T-helper 1 cell treated with Interleukin-12 subunit alpha and Interleukin-12 subunit beta and Interleukin-4 antibody, amounts not matched to agents 30 μg/mL and 1 μg/mL, for 36 hours (primary cell): ENCODE data around the gene FNBP1.
"Not testable (repeated sequence)": the region's sequence is repeated elsewhere in the genome, so short reads cannot be mapped to it uniquely, and the experiment has no call there.

Experiments used
- H3K27ac Mint-ChIP-seq: one replicate; pipeline ENCODE4 v1.8.0; 2021; ENCODE audit warnings: mild to moderate bottlenecking, mixed read lengths
- H3K27me3 Mint-ChIP-seq: one replicate; pipeline ENCODE4 v1.8.0; 2021; ENCODE audit warnings: low read depth, mixed read lengths
- H3K36me3 Mint-ChIP-seq: one replicate; pipeline ENCODE4 v1.8.0; 2021; ENCODE audit warnings: low read depth, mixed read lengths
- H3K4me1 Mint-ChIP-seq: one replicate; pipeline ENCODE4 v1.8.0; 2021; ENCODE audit warnings: low read depth, mixed read lengths
- H3K4me3 Mint-ChIP-seq: one replicate; pipeline ENCODE4 v1.8.0; 2021; ENCODE audit warnings: mild to moderate bottlenecking, moderate library complexity, mixed read lengths
- H3K9me3 Mint-ChIP-seq: one replicate; pipeline ENCODE4 v1.8.0; 2021; ENCODE audit warnings: mixed read lengths

Gene FNBP1

DNA sequence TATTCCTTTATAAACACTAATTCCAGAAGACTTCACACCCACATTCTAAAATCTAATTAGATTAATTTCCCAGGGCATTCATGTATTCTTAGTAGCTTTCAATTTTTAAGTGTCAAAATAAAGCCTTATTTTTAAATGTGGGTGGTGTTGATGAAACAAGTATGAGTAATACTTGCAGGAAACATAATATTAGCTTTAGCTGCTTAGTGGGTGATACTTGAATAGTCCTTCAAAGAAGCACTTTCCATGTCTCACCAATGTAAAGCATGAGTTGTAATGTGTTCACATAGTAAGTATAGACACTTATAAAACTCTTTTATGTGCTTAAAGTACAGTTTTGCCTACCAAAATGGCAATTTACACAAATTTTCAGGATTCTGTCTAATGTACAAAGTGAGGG lies 6.9 kb downstream of the FNBP1 start:
- H3K4me3 Mint-ChIP-seq = peak overlapping the region; percentile 53
- H3K27me3 Mint-ChIP-seq = no peaks in the 10 kb centered on the region
- H3K36me3 Mint-ChIP-seq = peaks cover 15% of the 10 kb centered on the region
- no peaks in the 10 kb centered on the region for H3K9me3 Mint-ChIP-seq
- H3K27ac Mint-ChIP-seq = peak overlapping the region; percentile 77
- H3K4me1 Mint-ChIP-seq = peaks cover 62% of the 10 kb centered on the region

DNA sequence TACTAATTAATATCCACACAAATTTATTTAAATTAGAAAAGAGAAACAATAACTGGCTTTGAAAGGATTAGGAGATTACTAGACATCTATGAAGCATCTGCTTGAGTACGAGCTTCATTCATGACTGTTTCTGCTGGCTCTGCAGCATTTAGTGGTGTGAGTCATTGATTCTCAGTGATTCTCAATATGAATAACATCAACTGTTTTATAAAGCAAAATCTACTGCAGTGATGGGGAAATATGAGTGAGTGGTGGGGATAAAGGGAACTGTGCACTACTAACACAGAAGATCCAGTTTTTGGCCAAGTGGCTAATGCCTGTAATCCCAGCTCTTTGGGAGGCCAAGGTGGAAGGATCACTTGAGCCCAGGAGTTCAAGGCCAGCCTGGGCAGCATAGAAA lies 8.4 kb downstream of the FNBP1 start:
- H3K9me3 Mint-ChIP-seq = no peaks in the 10 kb centered on the region

DNA sequence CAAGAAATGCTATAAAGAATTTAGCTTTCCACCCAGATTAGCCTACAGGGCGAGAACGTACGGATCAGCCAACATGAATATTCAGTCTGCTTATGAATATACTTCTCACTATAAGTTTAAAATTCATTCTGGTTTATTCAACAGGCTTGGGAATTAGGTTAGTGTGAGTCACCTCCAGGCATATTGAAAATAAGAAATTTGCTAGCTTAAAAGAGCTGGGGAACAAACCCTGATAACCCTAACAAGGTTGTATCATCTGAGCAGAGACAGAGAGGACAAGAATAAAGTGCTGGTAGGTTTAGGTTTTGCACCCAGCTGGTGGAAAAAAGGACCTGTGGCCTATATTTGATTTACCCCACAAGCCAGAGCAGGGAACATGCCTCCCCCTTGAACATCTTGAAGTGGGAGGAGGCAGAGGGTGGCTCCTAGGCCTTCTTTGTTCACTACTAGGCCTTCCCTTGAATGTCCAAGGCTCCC lies 12.3 kb downstream of the FNBP1 start:
- peaks cover 67% of the 10 kb centered on the region for H3K4me1 Mint-ChIP-seq
- H3K4me3 Mint-ChIP-seq = no peak overlapping the region
- peaks cover 22% of the 10 kb centered on the region for H3K36me3 Mint-ChIP-seq
- peak overlapping the region; percentile 83 for H3K27ac Mint-ChIP-seq
- H3K9me3 Mint-ChIP-seq = peaks cover 5% of the 10 kb centered on the region
- no peaks in the 10 kb centered on the region for H3K27me3 Mint-ChIP-seq

More for the DNA sequence above, 8.4 kb downstream of the FNBP1 start:
- Mint-ChIP-seq H3K36me3 (peaks cover 13% of the 10 kb centered on the region), H3K4me1 (peaks cover 63% of the 10 kb centered on the region), H3K4me3 (no peak overlapping the region), H3K27ac (peak overlapping the region; percentile 91), H3K27me3 (no peaks in the 10 kb centered on the region)

DNA sequence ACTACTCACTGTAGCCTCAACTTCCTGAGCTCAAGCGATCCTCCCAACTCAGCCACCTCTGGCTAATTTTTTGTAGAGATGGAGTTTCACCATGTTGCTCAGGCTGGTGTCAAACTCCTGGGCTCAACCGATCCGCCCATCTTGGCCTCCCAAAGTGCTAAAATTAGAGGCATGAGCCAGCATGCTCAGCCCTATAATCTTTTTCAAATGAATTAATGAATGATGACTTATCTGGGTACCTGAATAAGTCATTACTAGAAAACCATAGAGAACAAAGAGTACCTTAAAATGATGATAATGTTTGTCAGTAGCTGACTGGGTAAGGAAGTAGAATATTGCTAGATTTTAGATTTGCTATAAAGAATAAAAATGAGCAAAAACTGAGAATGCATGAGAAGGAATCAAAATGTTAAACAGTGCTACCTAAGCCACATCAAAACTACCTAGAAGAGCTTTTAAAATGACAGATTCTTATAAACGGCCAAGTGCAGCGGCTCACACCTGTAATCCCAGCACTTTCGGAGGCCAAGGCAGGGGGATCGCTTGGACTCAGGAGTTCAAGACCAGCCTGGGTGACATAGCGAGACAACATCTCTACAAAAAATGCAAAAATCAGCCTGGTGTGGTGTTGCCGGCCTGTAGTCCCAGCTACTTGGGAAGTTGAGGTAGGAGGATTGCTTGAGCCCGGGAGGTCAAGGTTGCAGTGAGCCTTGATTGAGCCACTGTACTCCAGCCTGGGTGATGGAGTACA lies 13.6 kb downstream of the FNBP1 start:
- H3K9me3 Mint-ChIP-seq = peaks cover 5% of the 10 kb centered on the region
- H3K4me1 Mint-ChIP-seq = peaks cover 64% of the 10 kb centered on the region
- peak overlapping the region; percentile 85 for H3K27ac Mint-ChIP-seq
- peak overlapping the region; percentile 19 for H3K4me3 Mint-ChIP-seq
- H3K36me3 Mint-ChIP-seq = peaks cover 18% of the 10 kb centered on the region
- no peaks in the 10 kb centered on the region for H3K27me3 Mint-ChIP-seq

DNA sequence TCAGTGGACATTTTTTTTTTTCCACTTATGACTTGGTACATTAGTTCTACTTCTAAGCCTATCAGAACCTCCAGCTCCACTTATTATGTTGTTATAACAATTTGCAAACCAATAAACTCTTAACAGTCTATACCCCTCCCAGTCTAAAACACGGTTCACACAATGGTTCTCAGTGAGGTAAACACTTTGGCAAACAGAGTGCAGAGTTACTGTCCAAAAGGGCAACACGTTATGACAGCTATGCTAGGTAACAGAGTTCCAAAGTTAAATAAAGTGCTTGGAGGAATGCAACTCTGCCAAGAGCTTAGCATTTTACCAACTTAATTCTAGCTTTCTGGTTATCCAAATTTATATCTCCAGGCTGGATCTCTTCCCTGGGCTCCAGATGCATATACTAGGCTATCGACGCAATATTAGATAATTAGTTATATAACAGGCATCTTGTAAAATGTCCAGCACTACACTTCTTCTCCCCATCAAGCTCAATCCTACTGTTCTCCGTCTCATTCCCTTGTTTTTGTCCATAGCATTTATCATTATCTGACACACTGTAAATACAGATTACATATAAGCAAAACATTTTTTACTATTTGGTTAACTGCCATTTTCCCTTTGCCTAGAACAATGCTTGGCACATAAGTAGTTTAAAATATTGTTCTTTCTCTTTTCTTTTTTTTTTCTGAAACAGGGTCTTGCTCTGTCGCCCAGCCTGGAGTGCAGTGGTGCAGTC lies 14.3 kb downstream of the FNBP1 start:
- H3K4me1 Mint-ChIP-seq = peaks cover 70% of the 10 kb centered on the region
- H3K27me3 Mint-ChIP-seq = no peaks in the 10 kb centered on the region
- peaks cover 5% of the 10 kb centered on the region for H3K9me3 Mint-ChIP-seq
- H3K36me3 Mint-ChIP-seq = peaks cover 17% of the 10 kb centered on the region
- peak overlapping the region; percentile 85 for H3K27ac Mint-ChIP-seq
- H3K4me3 Mint-ChIP-seq = peak overlapping the region; percentile 19

DNA sequence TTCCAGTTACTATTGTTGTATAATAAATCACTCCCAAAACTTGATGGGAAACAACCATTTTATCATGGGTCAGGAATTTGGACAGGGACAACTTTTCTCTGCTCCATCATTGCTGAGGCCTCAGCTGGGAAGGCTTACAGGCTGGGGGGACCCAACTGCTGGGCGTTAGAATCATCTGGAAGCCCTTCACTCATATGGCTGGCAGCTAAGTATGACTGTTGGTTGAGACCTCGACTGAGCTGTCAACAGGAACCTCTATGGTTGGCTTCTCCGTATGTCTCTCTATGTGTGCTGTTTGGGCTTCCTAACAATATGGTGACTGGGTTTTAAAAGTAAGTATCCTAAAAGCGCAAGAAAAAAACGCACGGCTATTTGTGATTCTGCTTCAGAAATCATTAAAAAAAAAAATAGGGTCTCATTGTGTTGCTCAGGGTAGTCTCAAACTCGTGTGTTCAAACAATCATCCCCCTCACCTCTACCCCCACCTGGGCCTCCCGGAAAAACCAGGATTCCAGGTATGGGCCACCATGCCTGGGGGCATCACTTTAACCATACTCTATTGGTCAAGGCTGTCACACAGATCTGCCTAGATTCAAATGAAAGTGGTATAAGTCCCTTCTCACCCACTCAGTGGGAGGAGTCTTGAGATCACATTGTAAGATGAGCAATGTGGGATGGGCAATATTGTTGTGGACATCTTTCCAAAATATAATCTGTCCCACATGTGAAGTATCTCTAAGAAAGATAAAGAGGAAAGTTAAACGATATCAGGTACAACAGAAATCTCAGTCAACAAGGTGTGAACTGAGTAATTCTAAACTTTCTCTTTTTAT lies 15.2 kb downstream of the FNBP1 start:
- Mint-ChIP-seq H3K27ac (peak overlapping the region; percentile 60), H3K4me1 (peaks cover 76% of the 10 kb centered on the region), H3K36me3 (peaks cover 17% of the 10 kb centered on the region), H3K4me3 (no peak overlapping the region), H3K9me3 (peaks cover 5% of the 10 kb centered on the region), H3K27me3 (no peaks in the 10 kb centered on the region)

DNA sequence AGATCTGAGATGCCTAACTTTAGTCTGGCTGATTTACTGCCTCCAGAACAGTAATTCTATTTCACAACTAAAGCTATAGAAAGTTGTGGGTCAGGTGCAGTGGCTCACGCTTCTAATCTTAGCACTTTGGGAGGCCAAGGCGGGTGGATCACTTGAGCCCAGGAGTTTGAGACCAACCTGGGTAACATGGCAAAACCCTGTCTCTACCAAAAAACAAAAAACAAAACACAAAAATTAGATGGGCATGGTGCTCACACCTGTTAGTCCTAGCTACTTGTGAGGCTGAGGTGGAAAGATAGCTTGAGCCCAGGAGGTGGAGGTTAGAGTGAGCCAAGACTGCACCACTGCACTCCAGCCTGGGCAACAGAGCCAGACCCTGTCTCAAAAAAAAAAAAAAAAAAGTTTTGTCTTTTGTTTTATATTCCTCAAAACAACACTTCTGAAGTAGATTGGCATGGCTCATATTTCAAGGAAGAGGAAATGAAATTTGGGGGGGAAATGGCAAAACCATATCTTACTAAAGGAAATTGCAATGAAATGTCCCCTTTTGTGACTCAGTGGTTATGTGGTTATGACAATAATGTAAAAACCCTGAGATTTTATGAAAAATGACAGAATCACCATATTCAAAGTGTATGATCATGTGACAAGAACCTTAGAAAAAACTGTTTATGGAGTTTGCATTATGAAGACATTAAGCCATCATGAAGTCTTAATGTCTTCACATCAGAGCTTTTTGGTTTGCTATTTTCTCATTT lies 16.2 kb downstream of the FNBP1 start:
- H3K27me3 Mint-ChIP-seq = no peaks in the 10 kb centered on the region
- H3K36me3 Mint-ChIP-seq = peaks cover 20% of the 10 kb centered on the region
- H3K4me1 Mint-ChIP-seq = peaks cover 74% of the 10 kb centered on the region
- peaks cover 5% of the 10 kb centered on the region for H3K9me3 Mint-ChIP-seq
- H3K27ac Mint-ChIP-seq = no peak overlapping the region
- no peak overlapping the region for H3K4me3 Mint-ChIP-seq

DNA sequence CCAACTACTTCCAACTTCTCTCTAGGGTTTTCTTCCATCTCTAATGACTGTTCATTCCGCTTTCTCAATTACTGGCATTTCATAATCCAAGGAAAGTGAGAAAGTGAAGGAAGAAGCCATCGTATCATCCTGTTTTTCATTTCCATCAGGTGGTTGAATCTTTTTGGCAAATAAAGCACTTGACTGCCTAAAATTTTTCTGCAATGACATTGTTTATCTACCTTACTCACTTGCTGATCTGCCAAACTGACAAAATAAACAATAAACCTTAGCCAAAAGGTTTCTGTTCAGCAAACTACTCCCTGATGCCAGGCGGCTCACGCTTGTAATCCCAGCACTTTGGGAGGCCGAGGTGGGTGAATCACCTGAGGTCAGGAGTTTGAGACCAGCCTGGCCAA lies 18.4 kb downstream of the FNBP1 start:
- Mint-ChIP-seq H3K4me1 (peaks cover 66% of the 10 kb centered on the region), H3K4me3 (no peak overlapping the region), H3K36me3 (peaks cover 23% of the 10 kb centered on the region)

DNA sequence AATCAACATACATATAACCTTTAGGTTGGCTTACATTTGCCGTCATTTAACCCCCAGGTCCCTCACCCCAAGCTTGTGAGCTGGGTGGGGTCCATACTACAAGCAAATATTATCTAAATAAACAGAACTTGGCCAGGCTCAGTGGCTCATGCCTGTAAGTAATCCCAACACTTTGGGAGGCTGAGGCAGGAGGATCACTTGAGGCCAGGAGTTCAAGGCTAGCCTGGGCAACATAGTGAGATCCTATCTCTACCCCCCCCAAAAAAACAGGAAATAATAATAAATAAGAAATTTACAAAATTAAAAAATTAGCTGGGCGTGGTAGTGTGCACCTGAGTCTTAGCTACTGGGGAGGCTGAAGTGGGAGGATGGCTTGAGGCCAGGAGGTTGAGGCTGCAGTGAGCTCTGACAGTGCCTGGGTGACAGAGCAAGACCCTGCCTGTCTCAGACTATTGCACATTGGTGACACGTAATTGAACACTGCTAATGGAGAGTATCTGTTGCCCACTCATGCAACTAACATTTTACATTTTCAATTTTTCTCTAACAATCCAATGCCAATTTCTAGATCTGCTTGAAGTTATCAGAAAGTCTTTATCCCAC lies 18.9 kb downstream of the FNBP1 start:
- peaks cover 65% of the 10 kb centered on the region for H3K4me1 Mint-ChIP-seq
- H3K27me3 Mint-ChIP-seq = no peaks in the 10 kb centered on the region
- H3K4me3 Mint-ChIP-seq = no peak overlapping the region
- peaks cover 5% of the 10 kb centered on the region for H3K9me3 Mint-ChIP-seq
- peak overlapping the region; percentile 45 for H3K27ac Mint-ChIP-seq
- peaks cover 22% of the 10 kb centered on the region for H3K36me3 Mint-ChIP-seq

More for the DNA sequence above, 18.4 kb downstream of the FNBP1 start:
- Mint-ChIP-seq H3K27me3 (no peaks in the 10 kb centered on the region), H3K27ac (no peak overlapping the region), H3K9me3 (peaks cover 5% of the 10 kb centered on the region)

DNA sequence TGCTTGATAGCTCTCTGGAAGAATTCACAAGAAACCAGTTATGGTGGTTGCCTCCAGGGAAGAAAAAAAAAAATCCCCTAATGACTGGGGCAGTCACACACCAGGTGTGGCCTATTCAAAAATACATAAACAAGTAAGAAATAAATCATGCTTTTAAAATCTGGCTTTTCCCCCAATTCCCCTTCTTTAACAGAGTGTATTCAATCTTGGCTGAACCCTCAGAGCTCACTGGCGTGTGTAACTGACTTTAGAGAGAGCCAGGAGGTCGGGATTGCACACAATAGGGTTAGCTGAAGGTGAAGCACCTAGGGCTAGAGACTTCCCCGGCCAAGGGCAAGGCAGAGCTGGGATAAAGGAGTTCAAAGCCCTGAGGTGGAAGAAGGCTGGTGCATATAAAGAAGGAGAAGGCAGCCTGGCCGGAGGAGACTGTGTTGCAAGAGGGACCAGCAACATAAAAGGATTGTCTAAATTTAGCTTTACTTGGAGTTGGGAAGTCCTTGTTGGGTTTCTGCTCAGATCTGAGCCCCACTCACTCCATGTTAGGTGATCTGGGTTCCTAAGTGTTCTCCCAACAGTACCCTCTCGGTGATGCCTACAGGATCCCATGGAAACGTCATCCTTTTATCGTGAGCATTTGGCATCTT lies 19.7 kb downstream of the FNBP1 start:
- H3K27ac Mint-ChIP-seq = peak overlapping the region; percentile 74
- H3K4me3 Mint-ChIP-seq = no peak overlapping the region
- no peaks in the 10 kb centered on the region for H3K27me3 Mint-ChIP-seq
- H3K4me1 Mint-ChIP-seq = peaks cover 58% of the 10 kb centered on the region
- H3K36me3 Mint-ChIP-seq = peaks cover 16% of the 10 kb centered on the region
- peaks cover 5% of the 10 kb centered on the region for H3K9me3 Mint-ChIP-seq

DNA sequence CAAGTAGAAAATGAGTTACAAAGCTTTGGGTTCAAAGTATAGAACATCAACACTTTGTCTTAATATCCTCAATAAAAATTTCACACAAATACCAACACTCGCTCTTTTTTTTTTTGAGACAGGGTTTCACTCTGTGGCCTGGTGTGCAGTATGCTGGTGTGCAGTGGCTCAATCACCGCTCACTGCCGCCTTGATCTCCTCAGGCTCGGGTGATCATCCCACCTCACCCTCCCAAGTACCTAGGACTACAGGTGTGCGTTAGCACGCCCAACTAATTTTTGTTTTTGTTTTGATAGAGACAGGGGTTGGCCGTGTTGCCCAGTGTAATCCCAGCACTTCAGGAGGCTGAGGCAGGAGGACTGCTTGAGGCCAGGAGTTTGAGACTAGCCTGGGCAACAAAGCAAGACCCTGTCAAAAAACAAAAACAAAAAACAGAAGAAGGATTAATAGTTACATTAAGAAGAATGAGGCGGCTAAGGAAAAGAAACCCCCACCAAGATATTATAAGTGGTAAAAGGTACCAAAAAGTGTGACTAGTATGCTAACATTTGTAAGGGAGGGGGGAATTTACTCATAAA lies 20.3 kb downstream of the FNBP1 start:
- Mint-ChIP-seq H3K4me3 (no peak overlapping the region), H3K36me3 (peaks cover 13% of the 10 kb centered on the region)

DNA sequence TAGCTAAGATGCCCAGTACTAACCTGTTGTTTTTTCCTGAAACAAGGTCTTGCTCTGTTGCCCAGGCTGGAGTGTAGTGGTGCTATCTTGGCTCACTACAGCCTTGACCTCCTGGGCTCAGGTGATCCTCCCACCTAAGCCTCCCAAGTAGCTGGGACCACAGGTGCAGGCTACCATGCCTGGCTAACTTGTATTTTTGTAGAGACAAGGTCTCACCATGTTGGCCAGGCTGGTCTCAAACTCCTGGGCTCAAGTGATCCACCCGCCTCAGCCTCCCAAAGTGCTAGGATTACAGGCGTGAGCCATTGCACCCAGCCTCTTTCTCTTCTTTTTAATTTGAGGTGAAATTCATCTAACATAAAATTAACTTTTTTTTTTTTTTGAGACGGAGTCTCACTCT lies 21.1 kb downstream of the FNBP1 start:
- not testable (repeated sequence) for H3K27ac Mint-ChIP-seq, H3K9me3 Mint-ChIP-seq, H3K4me3 Mint-ChIP-seq, H3K27me3 Mint-ChIP-seq
- peaks cover 18% of the 10 kb centered on the region for H3K36me3 Mint-ChIP-seq
- peaks cover 50% of the 10 kb centered on the region for H3K4me1 Mint-ChIP-seq

More for the DNA sequence above, 20.3 kb downstream of the FNBP1 start:
- peaks cover under 1% of the 10 kb centered on the region for H3K9me3 Mint-ChIP-seq
- H3K4me1 Mint-ChIP-seq = peaks cover 52% of the 10 kb centered on the region
- H3K27me3 Mint-ChIP-seq = no peaks in the 10 kb centered on the region
- H3K27ac Mint-ChIP-seq = peak overlapping the region; percentile 49

DNA sequence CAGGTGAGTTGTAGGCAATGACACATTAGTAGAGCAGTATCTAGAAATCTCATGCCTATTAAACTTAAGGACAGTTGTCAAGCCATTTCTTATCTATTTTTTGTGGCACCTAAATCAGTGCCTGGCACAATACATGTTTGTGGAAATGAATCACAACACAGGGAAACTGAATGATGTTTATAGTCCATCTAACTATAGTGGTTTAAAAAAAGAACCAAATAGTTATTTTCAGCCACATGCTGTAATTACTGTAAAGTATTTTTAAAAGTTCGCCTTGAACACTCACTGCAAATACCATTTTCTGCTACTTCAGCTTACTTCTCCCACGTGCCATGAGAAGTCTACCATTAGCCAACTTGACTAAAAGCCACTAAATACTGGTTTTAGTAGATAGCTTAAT lies 21.9 kb downstream of the FNBP1 start:
- H3K9me3 Mint-ChIP-seq = peaks cover 8% of the 10 kb centered on the region
- no peak overlapping the region for H3K27ac Mint-ChIP-seq
- peaks cover 25% of the 10 kb centered on the region for H3K36me3 Mint-ChIP-seq
- no peaks in the 10 kb centered on the region for H3K27me3 Mint-ChIP-seq
- H3K4me3 Mint-ChIP-seq = no peak overlapping the region
- peaks cover 46% of the 10 kb centered on the region for H3K4me1 Mint-ChIP-seq
